Effector CD8-positive, alpha-beta T cell (primary cell): Measurements from ENCODE around the gene C2CD4C.
"Not testable (repeated sequence)": the region's sequence is repeated elsewhere in the genome, so short reads cannot be mapped to it uniquely, and the experiment has no call there.

Experiments
- DNase-seq: peaks from one replicate; lab custom pipeline; 2025; lab: John Stamatoyannopoulos, UW

C2CD4C gene

GRCh38 chr19:439167-439900 lies 30.4 kb upstream of the C2CD4C start:
- no peak for DNase-seq

GRCh38 chr19:438416-438958 lies 29.5 kb upstream of the C2CD4C start:
- DNase-seq = no peak

GRCh38 chr19:437041-437440 lies 28.1 kb upstream of the C2CD4C start:
- no peak for DNase-seq

GRCh38 chr19:436413-436950 lies 27.5 kb upstream of the C2CD4C start:
- no peak for DNase-seq

GRCh38 chr19:435707-436412 lies 26.9 kb upstream of the C2CD4C start:
- no peak for DNase-seq

- DNase-seq = no peak
Observed at GRCh38 chr19:435056-435706, 26.2 kb upstream of the C2CD4C start.

GRCh38 chr19:434152-434960 lies 25.4 kb upstream of the C2CD4C start:
- no peak for DNase-seq

- no peak for DNase-seq
Observed at GRCh38 chr19:430701-431100, 21.8 kb upstream of the C2CD4C start.

GRCh38 chr19:428149-428548 lies 19.2 kb upstream of the C2CD4C start:
- no peak for DNase-seq

GRCh38 chr19:427675-428074 lies 18.7 kb upstream of the C2CD4C start:
- not testable (repeated sequence) for DNase-seq

GRCh38 chr19:426725-427445 lies 17.9 kb upstream of the C2CD4C start:
- DNase-seq = no peak

GRCh38 chr19:425056-425455 lies 16.1 kb upstream of the C2CD4C start:
- DNase-seq = no peak

GRCh38 chr19:424546-424945 lies 15.6 kb upstream of the C2CD4C start:
- DNase-seq = no peak

- no peak for DNase-seq
Observed at GRCh38 chr19:423691-424466, 14.9 kb upstream of the C2CD4C start.

GRCh38 chr19:422917-423226 lies 13.9 kb upstream of the C2CD4C start:
- DNase-seq = not testable (repeated sequence)

- no peak for DNase-seq
Observed at GRCh38 chr19:422213-422916, 13.4 kb upstream of the C2CD4C start.

- no peak for DNase-seq
Observed at GRCh38 chr19:419721-420515, 11.0 kb upstream of the C2CD4C start.

- no peak for DNase-seq
Observed at GRCh38 chr19:418761-419671, 10.1 kb upstream of the C2CD4C start.
